ENCODE measurements around the gene SMARCC2.

Gene SMARCC2

DNA sequence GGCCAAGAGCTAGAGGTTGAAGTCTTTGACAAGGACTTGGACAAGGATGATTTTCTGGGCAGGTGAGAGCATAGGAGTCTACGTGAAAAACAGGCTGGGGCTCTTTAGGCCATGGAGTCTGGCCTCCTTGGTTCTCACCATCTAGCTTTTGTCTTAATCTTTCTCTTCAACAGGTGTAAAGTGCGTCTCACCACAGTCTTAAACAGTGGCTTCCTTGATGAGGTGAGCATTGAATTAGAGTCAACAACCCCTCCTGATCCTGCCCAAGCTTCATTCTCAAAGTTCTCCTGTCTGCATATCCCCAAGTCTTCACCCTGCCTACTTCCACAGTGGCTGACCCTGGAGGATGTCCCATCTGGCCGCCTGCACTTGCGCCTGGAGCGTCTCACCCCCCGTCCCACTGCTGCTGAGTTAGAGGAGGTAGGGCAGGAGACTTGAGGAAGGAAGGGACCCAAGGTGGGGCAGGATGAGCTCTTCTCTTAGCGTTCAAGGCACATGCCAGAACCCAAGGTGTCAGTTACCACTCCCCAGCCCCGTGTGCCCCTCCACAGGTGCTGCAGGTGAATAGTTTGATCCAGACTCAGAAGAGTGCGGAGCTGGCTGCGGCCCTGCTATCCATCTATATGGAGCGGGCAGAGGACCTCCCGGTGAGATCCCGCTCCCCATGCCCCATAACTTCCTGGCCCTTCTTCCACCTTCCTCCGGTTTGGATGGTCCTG lies 51.3 kb downstream of the SMARCC2 start:
- no peak for TF ChIP-seq CTCF (IDR thresholded peaks at IDR 0.05)

- TF ChIP-seq CTCF (IDR thresholded peaks at IDR 0.05), result no peak
Measured at GRCh38 chr12:56134897-56135296, 54.4 kb downstream of the SMARCC2 start.

GRCh38 chr12:56130876-56131275 lies 58.4 kb downstream of the SMARCC2 start:
- no peak for TF ChIP-seq CTCF (IDR thresholded peaks at IDR 0.05)

DNA sequence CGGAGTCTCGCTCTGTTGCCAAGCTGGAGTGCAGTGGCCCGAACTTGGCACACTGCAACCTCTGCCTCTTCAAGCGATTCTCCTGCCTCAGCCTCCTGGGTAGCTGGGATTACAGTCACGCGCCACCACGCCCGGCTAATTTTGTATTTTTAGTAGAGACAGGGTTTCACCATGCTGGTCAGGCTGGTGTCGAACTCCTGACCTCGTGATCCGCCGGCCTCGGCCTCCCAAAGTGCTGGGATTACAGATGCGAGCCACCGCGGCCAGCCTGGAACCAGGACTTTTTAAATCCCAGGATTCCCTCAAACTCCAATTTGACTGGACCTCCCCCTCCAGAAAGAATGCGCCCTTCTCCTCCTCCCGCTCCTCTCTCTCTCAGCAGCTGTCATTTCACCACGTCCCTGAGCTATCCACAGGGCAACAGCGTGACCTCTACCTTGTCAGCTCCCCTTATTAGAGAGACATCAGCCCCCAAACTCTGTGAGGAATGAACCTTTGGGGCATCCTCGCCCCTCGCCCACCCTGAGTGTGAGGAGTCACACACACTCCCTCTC lies 59.3 kb downstream of the SMARCC2 start:
- no peak for TF ChIP-seq CTCF (IDR thresholded peaks at IDR 0.05)

DNA sequence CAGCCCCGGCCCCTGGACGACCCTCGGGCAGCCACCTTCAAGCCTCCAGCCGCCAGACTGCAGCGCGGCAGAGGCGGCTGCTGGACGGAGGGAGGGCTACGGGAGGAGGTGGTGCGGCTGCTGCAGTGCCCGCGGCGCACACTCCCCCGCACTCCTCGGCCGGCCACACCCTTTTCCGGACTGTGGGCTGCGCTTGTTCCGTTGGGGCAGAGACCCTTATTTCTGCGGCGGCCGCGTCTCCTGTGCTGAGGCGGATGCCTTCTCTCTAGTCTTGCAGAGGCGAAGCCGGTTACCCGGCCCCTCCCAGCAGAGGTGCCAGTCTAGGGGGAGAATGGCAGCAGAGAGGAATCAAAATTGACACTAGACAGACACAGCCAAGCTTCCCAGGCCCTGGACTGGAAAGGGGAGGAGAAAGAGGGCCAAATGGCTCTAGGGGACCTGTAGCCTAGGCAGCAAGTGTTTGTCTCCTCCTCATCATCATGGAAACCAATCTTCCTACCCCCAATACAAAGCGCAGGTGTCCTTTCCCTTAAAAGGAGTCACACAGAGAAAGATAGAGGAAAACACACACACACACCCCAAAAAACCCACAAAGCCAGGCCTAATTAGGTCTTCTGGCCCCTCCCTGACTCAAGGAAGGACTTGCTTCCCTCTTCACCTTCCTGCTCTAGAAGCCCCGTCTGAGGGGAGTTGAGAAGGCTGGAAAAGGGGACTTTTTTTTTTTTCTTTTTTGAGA lies 59.9 kb downstream of the SMARCC2 start:
- no peak for TF ChIP-seq CTCF (IDR thresholded peaks at IDR 0.05)

DNA sequence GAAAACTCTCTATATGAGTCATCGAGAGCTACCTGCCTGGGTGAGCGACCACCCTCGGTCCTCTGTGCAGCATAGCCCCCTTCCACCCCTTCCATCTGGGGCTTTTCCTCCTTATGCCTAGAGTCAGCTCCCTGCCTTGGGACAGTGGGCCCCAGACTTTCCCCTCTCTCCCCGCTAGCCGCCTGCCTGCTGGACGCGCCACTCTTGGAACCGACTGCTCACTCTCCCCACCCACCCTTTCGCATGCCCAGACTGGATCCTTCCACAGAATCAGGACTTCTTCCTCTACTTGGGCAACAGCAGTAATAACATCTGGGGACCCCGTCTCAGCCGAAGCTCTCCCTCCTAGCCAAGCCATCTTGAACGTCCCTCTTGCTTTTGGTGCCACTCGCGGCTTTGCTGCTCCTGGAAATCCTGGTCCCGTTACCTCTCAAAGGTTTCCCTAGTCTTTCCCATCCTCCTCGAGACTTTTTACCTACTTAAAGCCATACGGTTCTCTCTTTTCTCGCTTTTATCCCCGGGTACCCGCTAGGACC lies 60.5 kb downstream of the SMARCC2 start:
- no peak for TF ChIP-seq CTCF (IDR thresholded peaks at IDR 0.05)

GRCh38 chr12:56127888-56128669 lies 61.2 kb downstream of the SMARCC2 start, which contains the start of gene ESYT1:
Gene ESYT1 (plus strand): TSS chr12:56128267. CDS start chr12:56128320, 53 bp downstream.
- TF ChIP-seq CTCF (IDR thresholded peaks at IDR 0.05), result no peak
